Ishikawa (cell line): ENCODE results near the gene TP53BP2.

ENCODE experiments used
- CEBPB ChIP-seq: IDR thresholded peaks from 2 replicates; pipeline ENCODE4 v1.6.1; 2012
- CREB1 ChIP-seq: IDR thresholded peaks from 2 replicates; pipeline ENCODE4 v1.6.1; 2012; ENCODE audit warnings: low read depth
- EGR1 ChIP-seq: IDR thresholded peaks from 2 replicates; pipeline ENCODE4 v1.6.1; 2012
- EP300 ChIP-seq: IDR thresholded peaks from 2 replicates; pipeline ENCODE4 v1.6.1; 2012; ENCODE audit warnings: borderline replicate concordance
- FOXM1 ChIP-seq: IDR thresholded peaks from 2 replicates; pipeline ENCODE4 v1.6.1; 2012; ENCODE audit warnings: low read depth, borderline replicate concordance
- NFIC ChIP-seq: IDR thresholded peaks from 2 replicates; pipeline ENCODE4 v1.6.1; 2012
- RAD21 ChIP-seq: IDR thresholded peaks from 2 replicates; pipeline ENCODE4 v1.6.1; 2012; ENCODE audit warnings: low read depth
- TAF1 ChIP-seq: IDR thresholded peaks from 2 replicates; pipeline ENCODE4 v1.6.1; 2012; ENCODE audit warnings: low read depth, mild to moderate bottlenecking
- TCF12 ChIP-seq: IDR thresholded peaks from 2 replicates; pipeline ENCODE4 v1.6.1; 2012; ENCODE audit warnings: low read depth
- TEAD4 ChIP-seq: IDR thresholded peaks from 2 replicates; pipeline ENCODE4 v1.6.1; 2012
- YY1 ChIP-seq: IDR thresholded peaks from 2 replicates; pipeline ENCODE4 v1.6.1; 2012; ENCODE audit warnings: low read depth
- ZBTB7A ChIP-seq: IDR thresholded peaks from 2 replicates; pipeline ENCODE4 v1.6.1; 2012; ENCODE audit warnings: low read depth
- TF ChIP-seq, protein P1 (sequence below): IDR thresholded peaks from 2 replicates; pipeline ENCODE4 v1.6.1; 2012
- TF ChIP-seq, protein P2 (sequence below): IDR thresholded peaks from 2 replicates; pipeline ENCODE4 v1.6.1; 2012
- TF ChIP-seq, protein P3 (sequence below): IDR thresholded peaks from 2 replicates; pipeline ENCODE4 v1.6.1; 2012; ENCODE audit warnings: low read depth, mild to moderate bottlenecking

TP53BP2 gene

DNA sequence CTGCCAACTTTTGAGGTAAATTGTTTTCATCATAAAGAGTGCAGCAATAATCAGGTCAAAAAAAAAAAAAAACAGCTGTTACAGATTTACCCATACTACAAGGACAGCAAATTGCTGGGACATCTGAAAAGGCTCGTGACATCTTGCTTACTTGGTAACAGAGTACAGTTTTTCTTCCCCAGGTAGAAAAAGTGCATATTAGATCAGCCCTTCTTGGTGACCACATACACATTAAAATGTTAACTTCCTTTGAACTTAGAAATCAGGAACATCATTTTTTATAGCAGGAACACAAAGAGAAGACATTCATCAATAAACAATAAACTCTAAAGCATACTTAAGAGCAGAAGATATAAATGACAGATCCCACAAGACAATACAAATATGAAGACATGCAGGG is 16.1 kb downstream of the TP53BP2 start:
- TF ChIP-seq CREB1 (no peak), YY1 (no peak), TEAD4 (no peak), EP300 (no peak), EGR1 (no peak), RAD21 (no peak), TCF12 (no peak), NFIC (no peak), ZBTB7A (no peak), FOXM1 (no peak), TAF1 (no peak)
- TF ChIP-seq, protein P1, sequence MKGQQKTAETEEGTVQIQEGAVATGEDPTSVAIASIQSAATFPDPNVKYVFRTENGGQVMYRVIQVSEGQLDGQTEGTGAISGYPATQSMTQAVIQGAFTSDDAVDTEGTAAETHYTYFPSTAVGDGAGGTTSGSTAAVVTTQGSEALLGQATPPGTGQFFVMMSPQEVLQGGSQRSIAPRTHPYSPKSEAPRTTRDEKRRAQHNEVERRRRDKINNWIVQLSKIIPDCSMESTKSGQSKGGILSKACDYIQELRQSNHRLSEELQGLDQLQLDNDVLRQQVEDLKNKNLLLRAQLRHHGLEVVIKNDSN, result no peak
- TF ChIP-seq, protein P2, sequence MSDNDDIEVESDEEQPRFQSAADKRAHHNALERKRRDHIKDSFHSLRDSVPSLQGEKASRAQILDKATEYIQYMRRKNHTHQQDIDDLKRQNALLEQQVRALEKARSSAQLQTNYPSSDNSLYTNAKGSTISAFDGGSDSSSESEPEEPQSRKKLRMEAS, result no peak

DNA sequence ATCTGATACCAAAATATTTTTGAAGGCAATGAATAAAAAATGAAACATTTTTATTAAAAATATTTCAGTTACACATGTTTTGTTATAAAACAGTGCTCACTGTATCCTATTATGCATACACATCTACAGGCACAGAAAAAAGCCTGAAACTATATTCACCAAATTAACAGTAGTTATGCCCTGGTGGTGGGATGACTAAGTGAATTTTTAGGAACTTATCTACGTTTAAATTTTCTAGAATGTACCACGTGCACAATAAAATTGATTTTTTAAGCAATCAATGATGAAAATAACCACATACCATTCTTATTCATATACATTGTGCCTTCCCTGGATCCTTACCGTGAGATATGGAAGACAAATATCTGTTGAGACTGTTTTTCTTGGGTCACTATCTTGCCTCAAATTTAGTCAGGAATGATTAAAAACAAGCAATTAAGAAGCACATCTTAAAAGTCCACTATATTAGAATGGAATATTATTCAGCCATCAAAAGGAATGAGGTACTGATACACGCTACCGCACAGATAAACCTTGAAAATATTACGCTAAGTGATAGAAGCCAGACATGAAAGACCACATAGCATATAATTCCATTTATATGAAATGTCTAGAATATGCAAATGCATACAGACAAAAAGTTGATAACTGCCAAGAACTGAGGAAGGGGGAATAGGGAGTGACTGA is 17.4 kb downstream of the TP53BP2 start:
- TF ChIP-seq, protein P3, sequence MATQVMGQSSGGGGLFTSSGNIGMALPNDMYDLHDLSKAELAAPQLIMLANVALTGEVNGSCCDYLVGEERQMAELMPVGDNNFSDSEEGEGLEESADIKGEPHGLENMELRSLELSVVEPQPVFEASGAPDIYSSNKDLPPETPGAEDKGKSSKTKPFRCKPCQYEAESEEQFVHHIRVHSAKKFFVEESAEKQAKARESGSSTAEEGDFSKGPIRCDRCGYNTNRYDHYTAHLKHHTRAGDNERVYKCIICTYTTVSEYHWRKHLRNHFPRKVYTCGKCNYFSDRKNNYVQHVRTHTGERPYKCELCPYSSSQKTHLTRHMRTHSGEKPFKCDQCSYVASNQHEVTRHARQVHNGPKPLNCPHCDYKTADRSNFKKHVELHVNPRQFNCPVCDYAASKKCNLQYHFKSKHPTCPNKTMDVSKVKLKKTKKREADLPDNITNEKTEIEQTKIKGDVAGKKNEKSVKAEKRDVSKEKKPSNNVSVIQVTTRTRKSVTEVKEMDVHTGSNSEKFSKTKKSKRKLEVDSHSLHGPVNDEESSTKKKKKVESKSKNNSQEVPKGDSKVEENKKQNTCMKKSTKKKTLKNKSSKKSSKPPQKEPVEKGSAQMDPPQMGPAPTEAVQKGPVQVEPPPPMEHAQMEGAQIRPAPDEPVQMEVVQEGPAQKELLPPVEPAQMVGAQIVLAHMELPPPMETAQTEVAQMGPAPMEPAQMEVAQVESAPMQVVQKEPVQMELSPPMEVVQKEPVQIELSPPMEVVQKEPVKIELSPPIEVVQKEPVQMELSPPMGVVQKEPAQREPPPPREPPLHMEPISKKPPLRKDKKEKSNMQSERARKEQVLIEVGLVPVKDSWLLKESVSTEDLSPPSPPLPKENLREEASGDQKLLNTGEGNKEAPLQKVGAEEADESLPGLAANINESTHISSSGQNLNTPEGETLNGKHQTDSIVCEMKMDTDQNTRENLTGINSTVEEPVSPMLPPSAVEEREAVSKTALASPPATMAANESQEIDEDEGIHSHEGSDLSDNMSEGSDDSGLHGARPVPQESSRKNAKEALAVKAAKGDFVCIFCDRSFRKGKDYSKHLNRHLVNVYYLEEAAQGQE, result no peak
- TF ChIP-seq CEBPB (no peak), EGR1 (no peak), EP300 (no peak), RAD21 (no peak), TAF1 (no peak), FOXM1 (no peak), TEAD4 (no peak), ZBTB7A (no peak), NFIC (no peak), TCF12 (no peak), YY1 (no peak), CREB1 (no peak)
- TF ChIP-seq, protein P2, result no peak
- TF ChIP-seq, protein P1, result no peak

DNA sequence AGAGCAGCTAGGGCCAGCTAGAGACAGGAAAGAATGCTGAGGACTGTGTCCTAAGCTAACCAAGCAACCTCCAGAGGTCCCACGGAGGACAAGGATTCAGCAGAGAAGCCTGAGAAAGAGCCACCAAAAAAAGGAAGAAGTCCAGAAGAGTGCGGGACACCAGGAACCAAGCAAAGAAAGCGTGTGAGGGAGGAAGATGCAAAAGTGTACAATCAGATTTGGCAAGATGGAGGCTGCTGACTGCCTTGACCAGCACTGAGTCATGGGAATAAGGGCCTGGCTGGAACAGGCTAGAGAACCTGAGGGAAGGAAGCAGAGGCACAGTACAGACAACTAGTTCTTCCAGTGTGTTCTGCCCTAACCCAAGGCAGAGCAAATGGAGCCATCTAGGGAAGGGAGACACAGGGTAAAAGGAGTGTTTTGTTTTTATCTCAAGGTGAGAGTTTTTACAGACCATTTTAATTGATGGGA is 18.5 kb downstream of the TP53BP2 start:
- no peak for TF ChIP-seq TEAD4
- TF ChIP-seq TCF12, result no peak
- TF ChIP-seq, protein P3, result no peak
- TF ChIP-seq EP300, result no peak
- TF ChIP-seq NFIC, result no peak
- no peak for TF ChIP-seq EGR1
- no peak for TF ChIP-seq ZBTB7A
- TF ChIP-seq, protein P2, result no peak
- TF ChIP-seq CREB1, result no peak

DNA sequence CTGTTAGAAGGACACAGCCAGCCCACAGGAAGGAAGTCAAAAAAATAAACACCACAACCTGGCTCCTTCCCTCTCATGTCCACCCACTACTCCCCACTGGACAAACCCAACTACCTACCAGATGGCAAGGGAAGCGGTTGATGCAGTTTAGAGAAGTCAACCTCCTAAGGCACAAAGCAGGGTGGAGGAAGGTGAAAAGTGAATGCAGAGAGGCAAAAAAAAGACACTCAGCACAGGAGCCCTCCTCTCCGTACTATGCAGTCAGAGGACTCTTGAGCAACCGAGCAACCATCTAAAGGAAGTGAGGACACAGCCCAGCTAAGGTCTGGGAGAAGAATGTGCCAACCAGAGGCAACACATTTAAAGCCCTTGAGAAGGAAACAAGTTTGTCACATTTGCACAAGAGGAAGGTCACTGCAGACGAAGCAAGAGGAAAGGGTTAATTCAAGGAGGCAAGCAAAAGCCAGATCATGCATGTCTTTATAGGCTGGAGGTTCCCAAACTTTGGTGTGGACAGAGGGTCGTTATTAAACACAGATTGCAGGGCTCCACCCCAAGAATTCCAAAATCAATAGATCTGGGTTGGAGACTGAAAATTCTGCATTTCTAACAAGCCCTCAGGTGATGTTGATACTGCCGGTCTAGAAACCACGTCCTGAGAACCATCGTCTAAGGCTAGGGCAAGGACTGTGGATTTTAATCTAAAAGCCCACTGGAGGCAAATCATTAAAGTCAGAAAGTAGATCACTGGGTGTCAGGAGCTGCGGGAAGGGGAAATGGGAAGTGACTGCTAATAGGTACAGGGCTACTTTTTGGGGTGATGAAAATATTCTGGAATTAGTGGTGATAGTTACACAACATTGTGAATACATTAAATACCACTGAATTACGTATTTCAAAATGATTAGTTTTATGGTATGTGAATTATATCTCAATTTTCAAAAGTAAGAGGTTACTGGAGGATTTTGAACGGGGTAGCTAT is 19.7 kb downstream of the TP53BP2 start:
- TF ChIP-seq CEBPB (no peak), TCF12 (no peak), FOXM1 (no peak), EP300 (no peak), EGR1 (no peak), CREB1 (no peak), TEAD4 (no peak), TAF1 (no peak), YY1 (no peak), ZBTB7A (no peak), NFIC (no peak), RAD21 (no peak)
- TF ChIP-seq, protein P3, result no peak
- TF ChIP-seq, protein P2, result no peak
- TF ChIP-seq, protein P1, result no peak
